Anterior cingulate cortex (tissue), 58 donors: ENCODE results near the gene GGTLC3.
"Not testable (repeated sequence)": the region's sequence is repeated elsewhere in the genome, so short reads cannot be mapped to it uniquely, and the experiment has no call there.

Source experiments
- DNase-seq, 58 donors: peaks; one replicate each; lab custom pipeline; 2025; lab: John Stamatoyannopoulos, UW

GGTLC3 gene

DNA sequence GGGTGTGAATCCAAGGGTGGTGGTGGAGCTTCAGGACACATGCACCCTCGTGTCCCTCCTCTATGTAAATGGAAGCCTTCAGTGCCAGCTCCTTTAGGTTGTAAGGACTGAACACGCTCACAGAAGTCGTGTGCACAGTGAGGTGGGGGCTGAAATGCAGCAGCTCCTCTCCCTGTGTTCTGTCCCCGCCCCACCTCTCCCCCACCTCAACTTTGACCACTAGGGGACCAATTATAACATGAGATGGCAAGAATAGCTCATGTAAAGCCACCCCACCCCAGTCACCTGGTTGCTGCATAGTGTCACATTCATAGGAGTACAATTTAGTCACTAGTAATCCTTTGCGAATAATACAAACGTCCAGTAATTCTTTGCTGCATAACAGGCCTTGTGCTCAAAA lies 4.8 kb upstream of the GGTLC3 start:
- DNase-seq: not testable (repeated sequence)

DNA sequence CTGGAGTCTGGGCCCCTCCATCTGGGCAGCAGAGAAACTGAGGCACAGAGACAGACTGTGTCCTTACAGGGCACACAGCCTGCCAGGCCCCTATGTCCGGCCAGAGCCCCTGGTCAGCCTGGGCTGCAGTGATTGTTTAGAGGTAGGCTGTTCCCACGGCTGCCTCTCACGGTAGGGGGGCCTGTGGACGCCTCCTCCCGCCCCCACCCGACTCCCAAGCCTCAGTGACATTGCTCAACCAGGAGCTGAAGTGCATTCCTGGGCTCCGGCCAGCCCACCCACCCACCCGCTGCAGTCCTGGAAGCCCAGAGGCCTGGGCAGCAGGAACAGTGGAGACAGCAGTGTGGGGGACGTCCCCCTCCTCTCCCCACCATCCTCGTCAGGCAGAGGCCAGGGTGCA lies 4.5 kb downstream of the GGTLC3 start:
- not testable (repeated sequence) for DNase-seq

DNA sequence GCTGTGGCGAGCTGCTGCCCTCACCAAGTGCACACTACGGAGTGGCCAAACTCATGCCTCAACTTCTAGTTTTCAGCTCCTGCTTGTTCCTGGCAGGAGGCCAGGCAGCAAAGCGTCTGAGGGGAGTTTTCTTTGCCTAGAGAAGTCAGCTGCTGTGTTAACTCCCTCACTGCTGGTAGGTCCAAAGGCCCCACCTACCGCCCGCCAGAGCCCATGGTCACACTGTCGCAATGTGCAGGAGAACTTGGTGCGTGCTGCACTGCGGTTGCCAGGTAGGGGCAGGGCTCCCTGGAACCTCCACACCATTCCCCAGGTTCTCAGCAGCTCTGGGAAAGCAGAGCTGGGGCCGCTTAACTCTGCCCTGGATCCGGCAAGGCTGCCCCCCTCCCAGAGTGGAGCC lies 5.6 kb downstream of the GGTLC3 start:
- not testable (repeated sequence) for DNase-seq

DNA sequence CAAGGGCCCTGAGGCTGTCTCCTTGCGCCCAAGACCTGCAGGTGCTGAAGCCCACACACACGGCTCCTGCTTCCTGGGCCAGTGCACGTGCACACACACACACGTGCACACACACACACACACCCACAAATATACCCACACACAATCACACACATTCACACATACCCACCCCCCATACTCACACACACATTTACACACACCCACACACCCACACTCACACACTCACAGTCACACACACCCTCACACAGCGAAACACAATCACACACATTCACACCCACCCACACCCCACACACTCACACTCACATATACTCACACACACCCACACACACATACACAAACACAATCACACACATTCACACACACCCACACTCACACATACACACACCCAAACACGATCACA lies 6.6 kb downstream of the GGTLC3 start:
- DNase-seq: not testable (repeated sequence)

DNA sequence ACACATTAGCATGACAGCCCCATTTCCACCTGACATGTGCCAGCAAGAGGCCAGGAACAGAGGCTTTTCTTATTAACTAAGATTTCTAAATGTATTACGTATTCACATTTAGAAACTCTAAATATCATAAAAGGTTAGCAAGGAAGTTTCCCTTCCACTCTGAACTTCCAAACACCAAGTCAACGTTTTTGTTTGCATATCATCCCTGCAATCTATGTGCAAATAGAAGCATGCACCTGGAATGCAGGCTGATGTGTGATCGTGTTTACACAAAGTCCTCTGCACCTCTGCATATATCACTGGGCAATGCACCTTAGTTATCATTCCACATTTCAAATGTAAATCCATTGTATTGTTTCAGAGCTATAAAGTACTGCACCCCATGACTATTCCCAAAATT lies 21.7 kb downstream of the GGTLC3 start:
- not testable (repeated sequence) for DNase-seq
